ENCODE results near the gene KRTAP10-9.

GRCh38 chr21:44619886-44620285 lies 7.0 kb upstream of the KRTAP10-9 start:
- TF ChIP-seq CTCF (conservative IDR thresholded peaks at IDR 0.05; ENCODE audit: low read depth, low read length) (no peak), EZH2 (IDR thresholded peaks at IDR 0.05; ENCODE audit: borderline replicate concordance, low read depth, low read length, poor library complexity, severe bottlenecking) (no peak)
